HCT116 (cell line): ENCODE data around the gene GFOD2. TPM values are rescaled to one million over a fixed set of nuclear protein-coding genes. Genes with fewer than 3 reads are reported as not detected.

Experiments used
- ATAC-seq: fragments of 200-7000 bp; cut with Tn5 transposase; 2 replicates; pipeline ENCODE4 v1.9.1; 2020; ENCODE audit warnings: mild to moderate bottlenecking, moderate library complexity
- BruUV-seq: library from RNA; stranded (reverse); fragments of 400-500 nt; replicated peaks from 2 replicates; lab custom pipeline; 2021; lab: Mats Ljungman, UMichigan
- CTCF ChIA-PET: fragments of 300-600 bp; sonication (Branson Sonifier 250); formaldehyde crosslinking; loops from one replicate; lab custom pipeline; 2021; ENCODE audit warnings: antibody characterized with exemption; lab: Charles Lee
- POLR2A ChIA-PET: fragments of 300-600, 350-600 bp; sonication (Branson Sonifier 250); formaldehyde crosslinking; loops from one replicate; lab custom pipeline; 2021; ENCODE audit warnings: antibody characterized with exemption; lab: Charles Lee
- RAD21 ChIA-PET, 2 experiments: fragments of 300-600 bp; sonication (Branson Sonifier 250); formaldehyde crosslinking; loops; one replicate each; lab custom pipeline; 2023; ENCODE audit warnings: low total read pairs in 2 of 2; ENCODE audit not compliant: uncharacterized antibody in 2 of 2, unreplicated experiment in 2 of 2, low non-redundant PET in 1 of 2; lab: Charles Lee
- DNase-seq: peaks from one replicate; pipeline ENCODE4 v3.0.0-alpha.2; 2010; ENCODE audit warnings: low read depth, low spot score
- H2AFZ ChIP-seq: fragments of 200-600 bp; shearing (Covaris generic), sonication (generic); 2 replicates; pipeline ENCODE4 v1.6.1; 2017; ENCODE audit warnings: low read depth, mixed run types, mixed read lengths, antibody characterized with exemption, low read length; ENCODE audit not compliant: poor library complexity, severe bottlenecking
- H3K27ac ChIP-seq: 2 replicates; pipeline ENCODE4 v1.5.1; 2012; ENCODE audit warnings: low read depth, low read length
- H3K27me3 ChIP-seq: fragments of 200-600 bp; sonication (generic); 2 replicates; pipeline ENCODE4 v1.6.1; 2016; ENCODE audit warnings: mixed run types, low read length, mixed read lengths; ENCODE audit not compliant: insufficient read depth
- H3K36me3 ChIP-seq, 2 experiments: fragments of 200-500 bp in 1 of 2; fragments of 200-600 bp in 1 of 2; sonication (Bioruptor generic) in 1 of 2; sonication (generic) in 1 of 2; 2 replicates each; pipeline versions ENCODE4 v1.5.1 to v1.6.1; 2014 to 2016; ENCODE audit warnings: low read length in 2 of 2, inconsistent platforms in 1 of 2, mixed read lengths in 1 of 2, mixed run types in 1 of 2; ENCODE audit not compliant: insufficient read depth in 2 of 2, control insufficient read depth in 1 of 2
- H3K4me1 ChIP-seq, 2 experiments: fragments of 200-600 bp in 1 of 2; sonication (generic) in 1 of 2; 2 replicates each; pipeline versions ENCODE4 v1.5.1 to v1.6.1; 2012 to 2017; ENCODE audit warnings: low read length in 2 of 2, inconsistent platforms in 1 of 2, mild to moderate bottlenecking in 1 of 2, mixed read lengths in 1 of 2, mixed run types in 1 of 2, moderate library complexity in 1 of 2; ENCODE audit not compliant: insufficient read depth in 2 of 2, control insufficient read depth in 1 of 2
- H3K4me2 ChIP-seq: fragments of 200-600 bp; sonication (generic); 2 replicates; pipeline ENCODE4 v1.6.1; 2017; ENCODE audit warnings: mixed run types, low read length, mixed read lengths
- H3K4me3 ChIP-seq, 2 experiments: fragments of 200-600 bp in 1 of 2; sonication (generic) in 1 of 2; replicated peaks in 1 of 2; 2 replicates each; pipeline ENCODE4 v1.5.1; 2011 to 2016; ENCODE audit warnings: low read length in 2 of 2, control low read depth in 1 of 2, low read depth in 1 of 2, mild to moderate bottlenecking in 1 of 2, mixed read lengths in 1 of 2, mixed run types in 1 of 2
- H3K79me2 ChIP-seq: fragments of 200-600 bp; sonication (generic); 2 replicates; pipeline ENCODE4 v1.6.1; 2017; ENCODE audit warnings: mild to moderate bottlenecking, mixed run types, low read length, moderate library complexity, mixed read lengths; ENCODE audit not compliant: insufficient read depth
- H3K9ac ChIP-seq: fragments of 200-600 bp; sonication (generic); 2 replicates; pipeline ENCODE4 v1.6.1; 2016; ENCODE audit warnings: low read length, mixed read lengths
- H3K9me2 ChIP-seq: fragments of 200-600 bp; sonication (generic), shearing (Covaris generic); 2 replicates; pipeline ENCODE4 v1.6.1; 2017; ENCODE audit warnings: mixed run types, mild to moderate bottlenecking, moderate library complexity; ENCODE audit not compliant: insufficient read depth
- H3K9me3 ChIP-seq, 2 experiments: fragments of 200-500 bp in 1 of 2; fragments of 200-600 bp in 1 of 2; sonication (Bioruptor generic) in 1 of 2; sonication (generic) in 1 of 2; 2 replicates each; pipeline ENCODE4 v1.6.1; 2014 to 2017; ENCODE audit warnings: low read length in 2 of 2, mixed read lengths in 2 of 2, inconsistent platforms in 1 of 2, low read depth in 1 of 2, mild to moderate bottlenecking in 1 of 2, mixed run types in 1 of 2, moderate library complexity in 1 of 2; ENCODE audit not compliant: control insufficient read depth in 1 of 2, insufficient read depth in 1 of 2
- H4K20me1 ChIP-seq: fragments of 200-600 bp; sonication (generic), shearing (Covaris generic); 2 replicates; pipeline ENCODE4 v1.6.1; 2017; ENCODE audit warnings: mixed run types, mild to moderate bottlenecking, moderate library complexity; ENCODE audit not compliant: insufficient read depth
- ATF3 ChIP-seq: IDR thresholded peaks from 2 replicates; pipeline ENCODE4 v1.6.1; 2012
- CBX3 ChIP-seq: IDR thresholded peaks from 2 replicates; pipeline ENCODE4 v1.6.1; 2012; ENCODE audit warnings: low read depth
- CEBPB ChIP-seq: IDR thresholded peaks from 2 replicates; pipeline ENCODE4 v1.6.1; 2012; ENCODE audit warnings: low read depth
- CTCF ChIP-seq, 3 experiments: fragments of 200-600 bp in 1 of 3; sonication (generic) in 1 of 3; IDR thresholded peaks in 2 of 3; conservative IDR thresholded peaks in 1 of 3; 2 replicates each; pipeline ENCODE4 v1.5.1; 2012 to 2017; ENCODE audit warnings: low read depth in 2 of 3, low read length in 2 of 3, antibody characterized with exemption in 1 of 3, borderline replicate concordance in 1 of 3, control low read depth in 1 of 3, mild to moderate bottlenecking in 1 of 3, mixed read lengths in 1 of 3, mixed run types in 1 of 3, moderate library complexity in 1 of 3; ENCODE audit not compliant: insufficient read depth in 1 of 3
- EGR1 ChIP-seq: IDR thresholded peaks from 2 replicates; pipeline ENCODE4 v1.6.1; 2012; ENCODE audit warnings: low read depth
- EZH2 ChIP-seq: fragments of 200-600 bp; sonication (generic); IDR thresholded peaks from 2 replicates; pipeline ENCODE4 v1.6.1; 2017; ENCODE audit warnings: antibody characterized with exemption, mixed run types
- EZH2phosphoT487 ChIP-seq: fragments of 200-600 bp; IDR thresholded peaks from 2 replicates; pipeline ENCODE4 v1.6.1; 2018; ENCODE audit warnings: antibody characterized with exemption, borderline replicate concordance
- FOSL1 ChIP-seq: IDR thresholded peaks from 2 replicates; pipeline ENCODE4 v1.6.1; 2012; ENCODE audit warnings: low read depth
- JUND ChIP-seq: IDR thresholded peaks from 2 replicates; pipeline ENCODE4 v1.6.1; 2012
- MAX ChIP-seq: IDR thresholded peaks from 2 replicates; pipeline ENCODE4 v1.6.1; 2012
- POLR2A ChIP-seq: IDR thresholded peaks from 2 replicates; pipeline ENCODE4 v1.7.0; 2011; ENCODE audit warnings: borderline replicate concordance; ENCODE audit not compliant: insufficient read depth, insufficient read length; ENCODE audit errors: extremely low read depth
- POLR2AphosphoS5 ChIP-seq: IDR thresholded peaks from 2 replicates; pipeline ENCODE4 v1.6.1; 2011; ENCODE audit warnings: mild to moderate bottlenecking, low read depth, low read length, moderate library complexity
- RAD21 ChIP-seq: IDR thresholded peaks from 2 replicates; pipeline ENCODE4 v1.6.1; 2012; ENCODE audit warnings: low read depth, mild to moderate bottlenecking
- REST ChIP-seq: IDR thresholded peaks from 2 replicates; pipeline ENCODE4 v1.6.1; 2012; ENCODE audit warnings: low read depth
- SP1 ChIP-seq: IDR thresholded peaks from 2 replicates; pipeline ENCODE4 v1.6.1; 2012; ENCODE audit warnings: low read depth
- SRF ChIP-seq: IDR thresholded peaks from 2 replicates; pipeline ENCODE4 v1.6.1; 2012; ENCODE audit warnings: low read depth
- TCF7L2 ChIP-seq: IDR thresholded peaks from 2 replicates; pipeline ENCODE4 v1.7.0; 2011; ENCODE audit warnings: borderline replicate concordance, inconsistent platforms; ENCODE audit not compliant: insufficient read depth, insufficient read length; ENCODE audit errors: extremely low read depth
- YY1 ChIP-seq: IDR thresholded peaks from 2 replicates; pipeline ENCODE4 v1.6.1; 2011; ENCODE audit warnings: low read length, low read depth, moderate library complexity, mild to moderate bottlenecking; ENCODE audit not compliant: insufficient replicate concordance; ENCODE audit errors: extremely low read depth
- ZFX ChIP-seq: fragments of 450-650 bp; IDR thresholded peaks from 2 replicates; pipeline ENCODE4 v1.6.1; 2017
- intact Hi-C: fragments of 100-400 bp; cut with micrococcal nuclease; formaldehyde crosslinking; loops from 2 replicates; pipeline ENCODE4 v1.10.0; 2022
- total RNA-seq: library from RNA; stranded (reverse); gene quantifications from one replicate; pipeline ENCODE4 v1.2.1, GENCODE V29; 2021; ENCODE audit not compliant: unreplicated experiment

GFOD2 gene
- total RNA-seq, 1 experiment from 2014 or later: 17.4 TPM

- Histone ChIP-seq H3K9me2 (no peaks in the 10 kb centered on the region), H3K9ac (peak overlapping the region; percentile 40; the same call in 1 of the 2 replicates), H3K36me3 (peaks cover 0 to 6% of the 10 kb centered on the region in 2 experiments; a peak in 1 of 4 replicates), H3K27me3 (no peaks in the 10 kb centered on the region), H4K20me1 (no peaks in the 10 kb centered on the region), H3K27ac (peak overlapping the region; percentile 87; the same call in 1 of the 2 replicates), H3K4me3 (peak overlapping the region; percentile 48 to 53), H2AFZ (no peak overlapping the region), H3K9me3 (no peaks in the 10 kb centered on the region), H3K4me2 (peak overlapping the region; percentile 94), H3K79me2 (peaks cover 24% of the 10 kb centered on the region; the same call in 1 of the 2 replicates), H3K4me1 (peaks cover 6 to 36% of the 10 kb centered on the region in 2 experiments; a peak in 3 of 4 replicates)
- DNase-seq (no peak), ATAC-seq (no peak)
- intact Hi-C loops: loop anchor here (10.0 kb wide), 1 partner anchor 706 kb away; no protein-coding TSS in a partner anchor
- ChIA-PET RAD21 (no interaction called here), POLR2A (no interaction called here), CTCF (interaction anchor here (1.5 kb wide), 2 partner anchors 11 to 140 kb away, joined by 6 to 23 read pairs; no protein-coding TSS in a partner anchor)
- no TSS peak for BruUV-seq
- TF ChIP-seq EZH2 (no peak), MAX (no peak), ZFX (no peak), EZH2phosphoT487 (no peak), TCF7L2 (no peak), RAD21 (no peak), JUND (no peak), POLR2A (no peak), CTCF (IDR thresholded peaks at IDR 0.05 in 2 of 3, conservative IDR thresholded peaks at IDR 0.05 in 1 of 3; ENCODE audit: borderline replicate concordance in 1 of 3, insufficient read depth in 1 of 3, low read depth in 2 of 3, low read length in 2 of 3) (no peak), CBX3 (no peak), SP1 (no peak), CEBPB (no peak), YY1 (no peak), REST (no peak), EGR1 (no peak), FOSL1 (no peak), ATF3 (no peak), SRF (no peak), POLR2AphosphoS5 (no peak)
These were observed 57.9 kb downstream of the GFOD2 start for GRCh38 chr16:67661101-67661761.
